ENCODE data around the gene SORCS2.

The SORCS2 gene

GRCh38 chr4:7322166-7322991 is 130.0 kb downstream of the SORCS2 start:
- DNase-seq (ENCODE audit: low read depth in 1 of 2, low spot score in 1 of 2) = no peak

GRCh38 chr4:7323461-7323871 is 131.1 kb downstream of the SORCS2 start:
- DNase-seq (ENCODE audit: low read depth in 1 of 2, low spot score in 1 of 2) = no peak

- no peak for DNase-seq (ENCODE audit: low read depth in 1 of 2, low spot score in 1 of 2)
Measured at GRCh38 chr4:7323872-7324650, 131.7 kb downstream of the SORCS2 start.

GRCh38 chr4:7324651-7325121 is 132.3 kb downstream of the SORCS2 start:
- DNase-seq (ENCODE audit: low read depth in 1 of 2, low spot score in 1 of 2) = no peak

GRCh38 chr4:7325541-7325940 is 133.2 kb downstream of the SORCS2 start:
- DNase-seq (ENCODE audit: low read depth in 1 of 2, low spot score in 1 of 2) = no peak

- no peak for DNase-seq (ENCODE audit: low read depth in 1 of 2, low spot score in 1 of 2)
Measured at GRCh38 chr4:7326306-7326692, 134.0 kb downstream of the SORCS2 start.

GRCh38 chr4:7326693-7327340 is 134.5 kb downstream of the SORCS2 start:
- DNase-seq (ENCODE audit: low read depth in 1 of 2, low spot score in 1 of 2) = no peak

GRCh38 chr4:7327341-7327885 is 135.1 kb downstream of the SORCS2 start:
- DNase-seq (ENCODE audit: low read depth in 1 of 2, low spot score in 1 of 2) = no peak

- no peak for DNase-seq (ENCODE audit: low read depth in 1 of 2, low spot score in 1 of 2)
Measured at GRCh38 chr4:7328162-7328912, 136.0 kb downstream of the SORCS2 start.

GRCh38 chr4:7328913-7329638 is 136.7 kb downstream of the SORCS2 start:
- no peak for DNase-seq (ENCODE audit: low read depth in 1 of 2, low spot score in 1 of 2)

- DNase-seq (ENCODE audit: low read depth in 1 of 2, low spot score in 1 of 2) = no peak
Measured at GRCh38 chr4:7330031-7330596, 137.8 kb downstream of the SORCS2 start.

GRCh38 chr4:7330811-7331681 is 138.7 kb downstream of the SORCS2 start:
- no peak for DNase-seq (ENCODE audit: low read depth in 1 of 2, low spot score in 1 of 2)

- DNase-seq (ENCODE audit: low read depth in 1 of 2, low spot score in 1 of 2) = no peak
Measured at GRCh38 chr4:7331682-7332000, 139.3 kb downstream of the SORCS2 start.

- no peak for DNase-seq (ENCODE audit: low read depth in 1 of 2, low spot score in 1 of 2)
Measured at GRCh38 chr4:7332216-7333023, 140.1 kb downstream of the SORCS2 start.

GRCh38 chr4:7333024-7333780 is 140.9 kb downstream of the SORCS2 start:
- no peak for DNase-seq (ENCODE audit: low read depth in 1 of 2, low spot score in 1 of 2)

- no peak for DNase-seq (ENCODE audit: low read depth in 1 of 2, low spot score in 1 of 2)
Measured at GRCh38 chr4:7333801-7334421, 141.6 kb downstream of the SORCS2 start.
